ENCODE results near the gene CGN.

The CGN gene

DNA sequence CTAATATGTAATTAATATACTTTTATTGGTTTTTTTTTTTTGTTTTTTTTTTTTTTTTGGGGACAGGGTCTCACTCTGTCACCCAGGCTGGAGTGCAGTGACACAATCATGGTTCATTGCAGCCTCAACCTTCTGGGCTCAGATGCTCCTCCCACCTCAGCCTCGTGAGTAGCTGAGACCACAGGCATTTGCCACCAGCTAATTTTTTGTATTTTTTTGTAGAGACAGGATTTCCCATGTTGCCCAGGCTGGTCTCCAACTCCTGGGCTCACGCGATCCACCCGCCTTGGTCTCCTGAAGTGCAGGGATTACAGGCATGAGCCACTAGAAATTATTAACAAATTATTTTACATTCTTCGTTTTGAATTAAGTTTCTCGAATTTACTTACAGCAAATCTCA, 35.1 kb upstream of the CGN start:
- Histone ChIP-seq H3K4me1 (ENCODE audit: control insufficient read depth, insufficient read depth, low read length) (no peaks in the 10 kb centered on the region), H3K36me3 (ENCODE audit: control insufficient read depth in 2 of 2, insufficient read depth in 1 of 2, low read length in 2 of 2) (no peaks in the 10 kb centered on the region), H3K9me3 (ENCODE audit: control insufficient read depth, insufficient read depth, low read depth, low read length) (no peaks in the 10 kb centered on the region), H3K27ac (ENCODE audit: extremely low read depth, low read depth, low read length) (no peak overlapping the region), H3K4me3 (ENCODE audit: low read depth, low read length) (no peak overlapping the region)
- TF ChIP-seq ZNF221 (tag by site-specific recombination; IDR thresholded peaks at IDR 0.05; ENCODE audit: borderline replicate concordance): no peak
- TF ChIP-seq, protein P1, sequence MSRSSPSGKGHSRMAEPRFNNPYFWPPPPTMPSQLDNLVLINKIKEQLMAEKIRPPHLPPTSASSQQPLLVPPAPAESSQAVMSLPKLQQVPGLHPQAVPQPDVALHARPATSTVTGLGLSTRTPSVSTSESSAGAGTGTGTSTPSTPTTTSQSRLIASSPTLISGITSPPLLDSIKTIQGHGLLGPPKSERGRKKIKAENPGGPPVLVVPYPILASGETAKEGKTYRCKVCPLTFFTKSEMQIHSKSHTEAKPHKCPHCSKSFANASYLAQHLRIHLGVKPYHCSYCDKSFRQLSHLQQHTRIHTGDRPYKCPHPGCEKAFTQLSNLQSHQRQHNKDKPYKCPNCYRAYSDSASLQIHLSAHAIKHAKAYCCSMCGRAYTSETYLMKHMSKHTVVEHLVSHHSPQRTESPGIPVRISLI (tag by site-specific recombination; IDR thresholded peaks at IDR 0.05): peak; percentile 72; the same call in 1 of the 2 replicates
- no peak for TF ChIP-seq ZNF521 (tag by site-specific recombination; IDR thresholded peaks at IDR 0.05)
- TF ChIP-seq ZNF2 (tag by site-specific recombination; IDR thresholded peaks at IDR 0.05): no peak
- TF ChIP-seq SP2 (tag by site-specific recombination; IDR thresholded peaks at IDR 0.05): no peak
- TF ChIP-seq ZNF394 (tag by site-specific recombination; IDR thresholded peaks at IDR 0.05; ENCODE audit: borderline replicate concordance): 0 out of 2 replicates have a peak, but pooled peaks have one; percentile 20
- POLR2A ChIA-PET: interaction anchor here (0.8 to 2.5 kb wide), 3 partner anchors 17 to 127 kb away, joined by 3 to 8 read pairs (median 3); partner anchors contain the start of gene POGZ
- CTCF ChIA-PET: interaction anchor here (1.1 to 2.0 kb wide), 2 partner anchors 11 to 71 kb away, joined by 3 to 9 read pairs; no protein-coding TSS in a partner anchor

DNA sequence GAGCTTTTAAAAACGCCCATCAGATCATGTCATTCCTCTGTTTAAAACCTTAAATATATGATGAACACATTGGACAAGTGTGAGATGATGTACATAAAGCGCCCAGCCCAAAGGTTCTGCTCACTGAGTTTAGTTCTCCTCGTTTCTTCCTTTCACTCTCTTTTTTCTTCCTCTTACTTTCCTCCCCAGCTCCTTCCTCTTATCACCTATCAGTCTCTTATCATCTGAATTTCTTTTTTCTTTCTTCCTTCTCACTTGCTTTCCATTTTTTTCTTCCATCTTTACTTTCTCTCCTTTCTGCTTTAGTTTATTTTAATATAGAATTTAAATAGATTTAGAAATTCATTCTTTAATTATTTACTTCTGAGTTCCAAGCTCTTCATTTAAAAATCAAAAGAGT, 34.1 kb upstream of the CGN start:
- H3K4me1 ChIP-seq (ENCODE audit: control insufficient read depth, insufficient read depth, low read length): no peaks in the 10 kb centered on the region
- TF ChIP-seq PRDM1 (tag by site-specific recombination; IDR thresholded peaks at IDR 0.05) (peak; percentile 96), ZNF561 (tag by site-specific recombination; IDR thresholded peaks at IDR 0.05; ENCODE audit: borderline replicate concordance) (no peak), ZNF366 (tag by site-specific recombination; conservative IDR thresholded peaks at IDR 0.05) (peak; percentile 52; the same call in 1 of the 2 replicates)
- no peak overlapping the region for H3K27ac ChIP-seq (ENCODE audit: extremely low read depth, low read depth, low read length)
- ChIA-PET CTCF (interaction anchor here (0.7 to 1.4 kb wide), 2 partner anchors 12 to 116 kb away, joined by 3 to 6 read pairs; no protein-coding TSS in a partner anchor), POLR2A (interaction anchor here (2.5 kb wide), 1 partner anchor 18 kb away, joined by 8 read pairs; the partner anchor contains the start of gene POGZ)
- H3K4me3 ChIP-seq (ENCODE audit: low read depth, low read length): no peak overlapping the region
- H3K36me3 ChIP-seq (ENCODE audit: control insufficient read depth in 2 of 2, insufficient read depth in 1 of 2, low read length in 2 of 2): no peaks in the 10 kb centered on the region
- H3K9me3 ChIP-seq (ENCODE audit: control insufficient read depth, insufficient read depth, low read depth, low read length): no peaks in the 10 kb centered on the region

DNA sequence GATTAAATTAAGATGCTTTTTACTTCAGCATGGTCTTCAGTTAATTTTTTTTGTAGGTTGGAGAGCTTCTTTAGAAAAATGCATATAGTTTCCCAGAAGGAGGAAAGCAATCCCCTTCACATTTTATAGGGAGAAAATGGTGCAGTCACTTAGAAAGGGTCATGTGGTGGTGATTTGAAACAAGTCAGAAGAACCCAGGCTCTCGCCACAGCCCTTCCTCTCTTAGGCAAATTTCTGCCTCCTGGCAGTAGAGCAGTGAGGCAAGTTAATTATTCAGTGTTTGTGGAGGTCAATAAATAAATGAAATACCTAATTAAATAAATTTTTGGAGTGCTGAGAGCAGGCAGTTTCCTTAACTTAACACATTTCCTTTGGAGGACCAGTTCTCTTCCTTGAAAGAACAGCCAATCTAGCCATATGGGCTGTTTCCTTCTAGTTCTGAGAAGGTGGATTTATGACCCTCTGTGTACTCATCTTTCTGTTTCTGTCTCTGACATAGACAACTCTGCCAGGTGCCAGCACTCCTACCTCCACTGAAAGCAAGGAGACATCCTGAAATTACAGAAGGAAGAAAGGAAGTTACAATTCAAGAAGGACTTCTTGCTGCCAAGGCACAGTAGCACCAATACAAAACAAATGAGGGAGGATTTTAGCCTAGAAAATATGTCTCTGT, 32.9 kb upstream of the CGN start:
- ChIA-PET CTCF (interaction anchor here (0.7 to 1.4 kb wide), 2 partner anchors 11 to 358 kb away, joined by 3 to 6 read pairs; no protein-coding TSS in a partner anchor), POLR2A (interaction anchor here (1.3 kb wide), 1 partner anchor 33 kb away, joined by 6 read pairs; the partner anchor contains the start of gene CGN)
- TF ChIP-seq, protein P2, sequence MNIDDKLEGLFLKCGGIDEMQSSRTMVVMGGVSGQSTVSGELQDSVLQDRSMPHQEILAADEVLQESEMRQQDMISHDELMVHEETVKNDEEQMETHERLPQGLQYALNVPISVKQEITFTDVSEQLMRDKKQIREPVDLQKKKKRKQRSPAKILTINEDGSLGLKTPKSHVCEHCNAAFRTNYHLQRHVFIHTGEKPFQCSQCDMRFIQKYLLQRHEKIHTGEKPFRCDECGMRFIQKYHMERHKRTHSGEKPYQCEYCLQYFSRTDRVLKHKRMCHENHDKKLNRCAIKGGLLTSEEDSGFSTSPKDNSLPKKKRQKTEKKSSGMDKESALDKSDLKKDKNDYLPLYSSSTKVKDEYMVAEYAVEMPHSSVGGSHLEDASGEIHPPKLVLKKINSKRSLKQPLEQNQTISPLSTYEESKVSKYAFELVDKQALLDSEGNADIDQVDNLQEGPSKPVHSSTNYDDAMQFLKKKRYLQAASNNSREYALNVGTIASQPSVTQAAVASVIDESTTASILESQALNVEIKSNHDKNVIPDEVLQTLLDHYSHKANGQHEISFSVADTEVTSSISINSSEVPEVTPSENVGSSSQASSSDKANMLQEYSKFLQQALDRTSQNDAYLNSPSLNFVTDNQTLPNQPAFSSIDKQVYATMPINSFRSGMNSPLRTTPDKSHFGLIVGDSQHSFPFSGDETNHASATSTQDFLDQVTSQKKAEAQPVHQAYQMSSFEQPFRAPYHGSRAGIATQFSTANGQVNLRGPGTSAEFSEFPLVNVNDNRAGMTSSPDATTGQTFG (tag by site-specific recombination; IDR thresholded peaks at IDR 0.05; ENCODE audit: borderline replicate concordance): no peak
- TF ChIP-seq ZNF707 (tag by site-specific recombination; IDR thresholded peaks at IDR 0.05): no peak
- TF ChIP-seq, protein P3, sequence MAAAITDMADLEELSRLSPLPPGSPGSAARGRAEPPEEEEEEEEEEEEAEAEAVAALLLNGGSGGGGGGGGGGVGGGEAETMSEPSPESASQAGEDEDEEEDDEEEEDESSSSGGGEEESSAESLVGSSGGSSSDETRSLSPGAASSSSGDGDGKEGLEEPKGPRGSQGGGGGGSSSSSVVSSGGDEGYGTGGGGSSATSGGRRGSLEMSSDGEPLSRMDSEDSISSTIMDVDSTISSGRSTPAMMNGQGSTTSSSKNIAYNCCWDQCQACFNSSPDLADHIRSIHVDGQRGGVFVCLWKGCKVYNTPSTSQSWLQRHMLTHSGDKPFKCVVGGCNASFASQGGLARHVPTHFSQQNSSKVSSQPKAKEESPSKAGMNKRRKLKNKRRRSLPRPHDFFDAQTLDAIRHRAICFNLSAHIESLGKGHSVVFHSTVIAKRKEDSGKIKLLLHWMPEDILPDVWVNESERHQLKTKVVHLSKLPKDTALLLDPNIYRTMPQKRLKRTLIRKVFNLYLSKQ (tag by site-specific recombination; IDR thresholded peaks at IDR 0.05; ENCODE audit: borderline replicate concordance): no peak
- no peaks in the 10 kb centered on the region for H3K4me1 ChIP-seq (ENCODE audit: control insufficient read depth, insufficient read depth, low read length)
- H3K4me3 ChIP-seq (ENCODE audit: low read depth, low read length): no peak overlapping the region
- no peak overlapping the region for H3K27ac ChIP-seq (ENCODE audit: extremely low read depth, low read depth, low read length)
- H3K36me3 ChIP-seq (ENCODE audit: control insufficient read depth in 2 of 2, insufficient read depth in 1 of 2, low read length in 2 of 2): no peaks in the 10 kb centered on the region
- no peaks in the 10 kb centered on the region for H3K9me3 ChIP-seq (ENCODE audit: control insufficient read depth, insufficient read depth, low read depth, low read length)

Data from HEK293 (cell line).